Fibroblast of mammary gland (primary cell): Measurements from ENCODE around the gene COL7A1.

Experiments
- DNase-seq: peaks from one replicate; pipeline ENCODE4 v3.0.0-alpha.2; 2010; ENCODE audit warnings: low read depth
- H3K4me3 ChIP-seq: 2 replicates; pipeline ENCODE4 v1.5.1; 2011; ENCODE audit warnings: low read depth, mild to moderate bottlenecking, low read length, moderate library complexity; ENCODE audit not compliant: control insufficient read depth
- CTCF ChIP-seq: conservative IDR thresholded peaks from 2 replicates; pipeline ENCODE4 v1.5.1; 2011; ENCODE audit warnings: low read depth, low read length, inconsistent platforms; ENCODE audit not compliant: control insufficient read depth, insufficient read depth

The COL7A1 gene

GRCh38 chr3:48621461-48621869 lies 26.3 kb upstream of the COL7A1 start, which contains the start of gene TMEM89:
TMEM89 (minus strand) TSS chr3:48621769; CDS start chr3:48621756, 13 bp downstream.
- no peak for DNase-seq
- TF ChIP-seq CTCF = no peak
- no peak within 1 kb of the TSS for H3K4me3 ChIP-seq

GRCh38 chr3:48619541-48620524 lies 24.7 kb upstream of the COL7A1 start:
- no peak overlapping the region for H3K4me3 ChIP-seq
- no peak for DNase-seq
- no peak for TF ChIP-seq CTCF

- no peak for DNase-seq
- TF ChIP-seq CTCF = no peak
- no peak overlapping the region for H3K4me3 ChIP-seq
These were observed 22.4 kb upstream of the COL7A1 start for GRCh38 chr3:48617559-48617958.

GRCh38 chr3:48614044-48614443 lies 18.9 kb upstream of the COL7A1 start:
- DNase-seq = peak; percentile 88
- no peak for TF ChIP-seq CTCF
- no peak overlapping the region for H3K4me3 ChIP-seq

- no peak overlapping the region for H3K4me3 ChIP-seq
- no peak for DNase-seq
- no peak for TF ChIP-seq CTCF
These were observed 17.2 kb upstream of the COL7A1 start for GRCh38 chr3:48612309-48612708.

GRCh38 chr3:48609088-48610005 lies 14.2 kb upstream of the COL7A1 start, which contains the start of gene UQCRC1:
UQCRC1 (minus strand) TSS chr3:48609646; CDS start chr3:48609620, 26 bp downstream.
- peak within 1 kb of the TSS; percentile 94 for H3K4me3 ChIP-seq
- peak; percentile 90 for DNase-seq
- peak; percentile 54 for TF ChIP-seq CTCF
